HG02763 (cell line): Measurements from ENCODE around the gene YEATS2.
"Not testable (repeated sequence)": the region's sequence is repeated elsewhere in the genome, so short reads cannot be mapped to it uniquely, and the experiment has no call there.

Experiments used
- ATAC-seq: cut with Tn5 transposase; IDR thresholded peaks from one replicate; pipeline ENCODE4 v1.9.1; 2021; ENCODE audit warnings: mild to moderate bottlenecking, moderate library complexity; ENCODE audit not compliant: unreplicated experiment

The YEATS2 gene

GRCh38 chr3:183711516-183711915 lies 13.9 kb downstream of the YEATS2 start:
- ATAC-seq, result no peak

DNA sequence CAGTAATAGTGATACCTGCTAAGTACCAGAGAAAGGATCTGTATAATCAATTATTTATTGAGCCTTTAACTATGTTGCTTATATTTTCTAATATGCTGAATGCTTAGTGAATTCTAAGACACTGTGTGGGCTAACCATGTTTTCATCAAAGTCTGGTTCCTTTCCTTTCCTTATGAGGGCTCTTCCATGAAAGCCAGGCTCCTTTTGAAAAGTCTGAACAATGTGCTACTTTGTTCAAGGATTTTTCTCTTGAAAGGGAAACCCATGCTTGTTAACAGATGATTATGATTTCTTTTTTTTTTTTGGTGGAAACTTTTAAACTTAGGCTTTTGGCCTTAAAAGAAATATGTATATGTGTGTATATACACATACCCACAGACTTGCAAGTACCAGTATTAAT lies 17.0 kb downstream of the YEATS2 start:
- ATAC-seq, result no peak

GRCh38 chr3:183718012-183718411 lies 20.4 kb downstream of the YEATS2 start:
- no peak for ATAC-seq

- no peak for ATAC-seq
Observed at GRCh38 chr3:183725387-183725786, 27.8 kb downstream of the YEATS2 start.

DNA sequence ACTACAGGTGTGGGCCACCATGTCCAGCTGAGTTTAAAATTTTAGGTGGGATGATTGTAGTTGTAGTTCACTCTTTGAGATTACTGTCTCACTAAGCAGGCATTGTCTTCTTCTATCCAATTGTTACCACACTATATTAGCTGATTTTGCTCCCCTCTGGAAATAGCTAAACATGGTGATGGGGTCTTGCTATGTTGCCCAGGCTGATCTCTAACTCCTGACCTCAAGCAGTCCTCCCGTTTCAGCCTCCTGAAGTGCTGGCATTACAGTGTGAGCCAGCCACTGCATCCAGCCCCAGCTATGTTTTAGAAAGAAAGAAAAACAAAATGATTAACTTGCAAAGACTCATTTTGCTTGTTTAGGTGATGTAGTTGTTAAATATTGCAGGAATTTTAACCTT lies 30.6 kb downstream of the YEATS2 start:
- ATAC-seq, result no peak

DNA sequence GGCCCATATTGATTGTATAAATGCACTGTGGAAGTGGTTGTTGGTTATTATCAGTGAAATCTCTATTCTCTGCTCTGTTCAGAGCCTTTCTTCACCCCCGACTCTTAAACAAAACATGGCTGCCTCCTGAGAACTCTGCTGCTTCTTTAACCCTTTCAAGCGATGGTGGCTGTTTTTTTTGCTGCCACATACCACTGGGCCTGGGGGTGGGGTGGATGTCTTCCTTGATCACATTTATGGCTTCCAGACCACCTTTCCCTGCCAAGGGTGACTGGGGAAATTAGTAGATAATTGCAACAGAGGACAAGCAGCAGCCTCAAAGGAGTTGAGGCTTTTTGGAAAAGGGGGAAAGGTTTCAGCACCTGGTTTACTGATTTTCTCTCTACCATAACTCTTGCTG lies 32.8 kb downstream of the YEATS2 start:
- no peak for ATAC-seq

DNA sequence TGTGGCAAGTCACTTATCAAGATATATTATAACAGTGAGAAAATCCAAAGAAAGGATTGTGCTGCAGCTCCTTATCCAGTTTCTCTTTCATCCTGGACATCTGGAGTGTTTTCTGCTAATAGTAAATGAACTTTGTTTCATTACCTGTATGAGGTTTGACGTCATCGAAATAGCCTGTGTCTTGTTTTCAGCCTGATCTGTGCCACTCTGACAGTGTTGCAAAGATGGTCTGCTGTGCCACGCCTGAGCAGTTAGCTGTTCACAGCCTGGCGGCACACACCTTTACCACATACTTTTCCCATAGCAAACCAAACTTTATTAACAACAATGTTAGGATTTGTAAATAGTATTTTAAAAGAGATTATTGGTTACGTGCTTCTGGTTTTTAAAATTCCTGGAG lies 34.0 kb downstream of the YEATS2 start:
- no peak for ATAC-seq

- no peak for ATAC-seq
Observed at GRCh38 chr3:183733553-183733952, 36.0 kb downstream of the YEATS2 start.

GRCh38 chr3:183734750-183735494 lies 37.3 kb downstream of the YEATS2 start:
- ATAC-seq, result no peak

- ATAC-seq, result no peak
Observed at GRCh38 chr3:183737116-183737515, 39.5 kb downstream of the YEATS2 start.

- not testable (repeated sequence) for ATAC-seq
Observed at GRCh38 chr3:183740154-183740553, 42.6 kb downstream of the YEATS2 start.

DNA sequence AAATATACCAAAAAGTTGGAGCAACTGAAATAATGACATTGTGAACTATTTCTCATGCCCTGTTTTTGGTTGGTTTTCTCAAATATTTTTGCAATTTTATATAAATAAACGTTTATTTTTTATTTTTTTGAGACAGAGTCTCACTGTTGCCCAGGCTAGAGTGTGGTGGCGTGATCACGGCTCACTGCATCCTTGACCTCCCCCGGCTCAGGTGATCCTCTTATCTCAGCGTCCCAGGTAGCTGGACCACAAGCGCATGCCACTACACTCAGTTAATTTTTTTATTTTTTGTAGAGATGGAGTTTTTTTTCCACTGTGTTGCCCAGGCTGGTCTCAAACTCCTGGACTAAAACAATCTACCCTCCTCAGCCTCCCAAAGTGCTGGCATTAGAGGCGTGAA lies 45.6 kb downstream of the YEATS2 start:
- no peak for ATAC-seq

DNA sequence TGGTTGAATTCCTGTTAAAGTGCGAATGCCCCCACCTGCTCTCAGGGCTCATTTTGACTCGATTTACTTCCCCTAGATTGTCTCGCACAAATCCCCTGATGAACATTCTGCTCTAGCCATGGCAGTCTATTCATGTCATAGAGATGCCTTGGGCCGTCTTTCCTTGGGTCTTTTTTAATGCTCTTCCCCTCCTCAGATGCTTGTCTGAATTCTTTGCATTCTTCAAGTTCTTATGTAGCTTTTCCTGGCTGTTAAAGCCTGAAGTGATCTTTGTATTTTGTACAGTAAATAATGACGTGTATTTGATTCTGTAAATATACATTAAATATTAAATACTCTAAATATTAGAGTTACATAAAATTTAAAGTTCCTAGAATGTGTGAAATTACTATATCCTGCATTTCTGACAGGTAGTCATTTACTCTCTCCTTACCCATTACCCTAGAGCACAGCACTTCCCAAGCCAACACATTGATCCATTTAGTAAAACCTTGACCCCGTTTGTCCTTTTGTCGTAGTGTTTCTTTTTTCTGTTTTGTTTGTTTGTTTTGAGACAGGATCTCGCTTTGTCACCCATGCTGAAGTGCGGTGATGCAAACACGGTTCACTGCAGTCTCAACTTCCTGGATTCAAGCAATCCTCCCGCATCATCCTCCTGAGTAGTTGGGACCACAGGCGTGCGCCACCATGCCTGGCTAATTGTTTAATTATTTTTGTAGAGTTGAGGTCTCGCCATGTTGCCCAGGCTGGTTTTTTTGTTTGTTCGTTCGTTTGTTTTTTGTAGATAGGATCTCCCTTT lies 47.9 kb downstream of the YEATS2 start:
- ATAC-seq, result no peak

- ATAC-seq, result no peak
Observed at GRCh38 chr3:183754052-183754451, 56.5 kb downstream of the YEATS2 start.

- no peak for ATAC-seq
Observed at GRCh38 chr3:183762304-183762703, 64.7 kb downstream of the YEATS2 start.

GRCh38 chr3:183764847-183765731 lies 67.5 kb downstream of the YEATS2 start:
- ATAC-seq, result no peak

GRCh38 chr3:183766107-183766506 lies 68.5 kb downstream of the YEATS2 start:
- ATAC-seq, result no peak

- peak; percentile 50 for ATAC-seq
Observed at GRCh38 chr3:183766745-183767606, 69.4 kb downstream of the YEATS2 start.

DNA sequence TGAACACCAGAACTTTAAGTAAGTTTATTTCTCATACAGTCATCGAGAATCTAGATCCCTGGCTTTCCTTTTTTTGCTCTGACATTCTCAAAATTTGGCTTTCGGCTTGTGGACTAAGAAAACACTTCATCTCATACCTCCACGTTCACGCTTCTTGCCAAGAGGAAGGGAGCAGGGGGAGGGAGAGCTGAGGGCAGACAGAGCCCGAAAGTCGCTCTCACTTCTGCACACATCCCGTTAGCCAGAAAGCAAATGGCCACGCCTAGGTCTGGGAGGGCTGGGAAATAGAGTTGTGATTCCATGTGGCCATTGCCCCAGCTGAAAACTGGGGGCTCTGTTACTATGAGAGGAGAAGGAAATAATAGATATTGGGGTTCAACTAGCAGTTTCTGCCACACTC lies 70.5 kb downstream of the YEATS2 start:
- ATAC-seq, result no peak

GRCh38 chr3:183769453-183769852 lies 71.9 kb downstream of the YEATS2 start:
- no peak for ATAC-seq
